Activated CD4-positive, alpha-beta memory T cell treated with anti-CD3 and anti-CD28 coated beads for 36 hours (primary cell): ENCODE results near the gene SLAMF7. TPM values are rescaled to one million over a fixed set of nuclear protein-coding genes. Genes with fewer than 3 reads are reported as not detected.

Experiments used
- CTCF ChIA-PET: fragments of 350-600 bp; sonication (Branson Sonifier 250); formaldehyde crosslinking; loops from one replicate; lab custom pipeline; 2021; ENCODE audit warnings: antibody characterized with exemption, inconsistent platforms; lab: Charles Lee
- POLR2A ChIA-PET: fragments of 350-600 bp; sonication (Branson Sonifier 250); formaldehyde crosslinking; loops from one replicate; lab custom pipeline; 2021; ENCODE audit warnings: antibody characterized with exemption; lab: Charles Lee
- DNase-seq: peaks from one replicate; pipeline ENCODE4 v3.0.0-alpha.2; 2020
- H3K27ac Mint-ChIP-seq: one replicate; pipeline ENCODE4 v1.8.0; 2021; ENCODE audit warnings: mixed read lengths
- H3K27me3 Mint-ChIP-seq: one replicate; pipeline ENCODE4 v1.8.0; 2021; ENCODE audit warnings: mixed read lengths
- H3K36me3 Mint-ChIP-seq: one replicate; pipeline ENCODE4 v1.8.0; 2021; ENCODE audit warnings: mixed read lengths
- H3K4me1 Mint-ChIP-seq: one replicate; pipeline ENCODE4 v1.8.0; 2021; ENCODE audit warnings: low read depth, mixed read lengths
- H3K4me3 Mint-ChIP-seq: one replicate; pipeline ENCODE4 v1.8.0; 2021; ENCODE audit warnings: mild to moderate bottlenecking, mixed read lengths
- H3K9me3 Mint-ChIP-seq: one replicate; pipeline ENCODE4 v1.8.0; 2021; ENCODE audit warnings: mixed read lengths
- intact Hi-C: fragments of 100-400 bp; cut with micrococcal nuclease; formaldehyde crosslinking; loops from one replicate; pipeline ENCODE4 v1.15.1; 2023
- total RNA-seq, 2 experiments: library from RNA; stranded (reverse); gene quantifications; one replicate each; pipeline ENCODE4 v1.2.3, GENCODE V29; 2021

The SLAMF7 gene
- total RNA-seq, 2 experiments from 2014 or later = 11.4 to 15.9 TPM

DNA sequence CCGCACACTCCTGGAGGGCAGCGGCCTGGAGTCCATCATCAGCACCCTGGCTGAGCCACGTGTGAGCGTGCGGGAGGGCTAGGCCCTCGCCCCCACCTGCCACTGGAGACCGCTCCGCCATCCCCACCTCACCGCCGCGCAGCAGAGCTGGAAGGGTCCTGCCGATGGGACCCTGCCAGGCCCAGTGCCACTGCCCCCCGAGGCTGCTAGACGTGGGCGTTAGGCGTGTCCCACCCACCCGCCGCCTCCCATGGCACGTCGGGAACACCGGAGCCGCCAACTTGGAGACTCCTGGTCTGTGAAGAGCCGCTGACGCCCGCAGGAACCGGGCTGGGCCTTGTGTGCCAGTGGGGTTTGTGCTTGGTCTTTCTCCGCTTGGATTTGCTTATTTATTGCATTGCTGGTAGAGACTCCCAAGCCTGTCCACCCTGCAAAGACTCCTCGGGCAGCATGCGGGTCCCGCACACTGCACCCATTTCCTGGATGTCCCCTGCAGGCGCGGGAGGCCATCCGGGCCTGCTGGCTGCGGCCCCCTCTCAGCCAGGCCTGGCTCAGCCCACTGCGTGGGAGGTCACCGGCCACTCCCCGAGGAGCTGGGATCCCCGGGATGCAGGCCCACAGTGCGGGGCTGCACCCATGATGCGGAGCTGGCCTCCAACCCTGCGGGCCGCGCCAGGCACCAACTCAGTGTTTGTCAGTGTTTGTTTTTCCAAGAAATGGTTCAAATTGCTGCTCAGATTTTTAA is 63.0 kb downstream of the SLAMF7 start:
- Mint-ChIP-seq H3K27me3 (no peaks in the 10 kb centered on the region), H3K9me3 (peaks cover 14% of the 10 kb centered on the region), H3K27ac (no peak overlapping the region), H3K4me3 (no peak overlapping the region), H3K36me3 (peaks cover 22% of the 10 kb centered on the region), H3K4me1 (peaks cover 86% of the 10 kb centered on the region)
- ChIA-PET CTCF (interaction anchor here (0.9 to 6.2 kb wide), 5 partner anchors 8 to 89 kb away, joined by 3 to 46 read pairs (median 3); no protein-coding TSS in a partner anchor), POLR2A (no interaction called here)
- intact Hi-C loops = no loop called here
- no peak for DNase-seq

Other genes starting within 250 kb of the SLAMF7 start
- gene SLAMF6, start 216.0 kb upstream of the SLAMF7 start, total RNA-seq = 10 to 100 TPM; 38.3 to 40.9 TPM
- gene CD84, start 159.8 kb upstream of the SLAMF7 start, total RNA-seq = 10 to 100 TPM; 18.6 to 20.2 TPM
- 100 to 1,000 TPM; 166 TPM for gene SLAMF1, start 92.2 kb upstream of the SLAMF7 start, total RNA-seq
- 100 to 1,000 TPM; 190 to 194 TPM for gene CD48, start 27.4 kb upstream of the SLAMF7 start, total RNA-seq
- gene LY9, start 56.9 kb downstream of the SLAMF7 start, total RNA-seq = 1 to 10 TPM; 4.8 to 4.9 TPM
- gene CD244, start 123.6 kb downstream of the SLAMF7 start, total RNA-seq = under 1 TPM in 1 of 2 experiments, not detected in 1; 0.14 TPM
- gene ITLN1, start 145.9 kb downstream of the SLAMF7 start, total RNA-seq = not detected
- gene ITLN2, start 215.6 kb downstream of the SLAMF7 start, total RNA-seq = not detected